Heart left ventricle (tissue), 13 donors: ENCODE measurements around the gene TRMT11.

Experiments
- POLR2A ChIP-seq, 2 donors: fragments of 450-650 bp; IDR thresholded peaks; one replicate each; pipeline ENCODE4 v1.6.1; 2017; ENCODE audit warnings: antibody characterized with exemption in 2 of 2, mild to moderate bottlenecking in 2 of 2, moderate library complexity in 2 of 2
- TF ChIP-seq, protein P1 (sequence below), 12 donors: fragments of 200-600 bp; sonication (generic) in 4 of 12; IDR thresholded peaks; one replicate each; pipeline versions ENCODE4 v1.5.0 to v1.8.0; 2018 to 2022; ENCODE audit warnings: antibody characterized with exemption in 12 of 12, mild to moderate bottlenecking in 5 of 12
- donor health status: ischemic (EF 13 %, LVEDD 7.1; RV severe dilation, severe dysfunction).
- donor health status: DM: no; HTN: yes; CAD: no.
- donor health status: DM: no; HTN: no; CAD: no.
- donor health status: ischemic (EF 25% LVEDD 6.9; RV normal size, moderate dysfunction).
- donor health status: ischemic (EF 25% LVEDD 5.7; RV mildly dilated, moderate dysfunction).
- donor health status: ischemic (EF 35%, LVEDD 5.7; RV mildly dilated, moderate dysfunction).
- donor health status: nonischemic (EF 11% LVEDD 7.7; RV severe dilation, severe dysfunction).
- donor health status: DM: yes; HTN: yes; CAD: no.
- donor health status: PGD.
- donor health status: ischemic (EF 29% LVEDD 5.4; RV normal size, mild dysfunction).
- donor health status: nonischemic (EF 23%, LVEDD 6.1; RV moderate dilation, normal function).

DNA sequence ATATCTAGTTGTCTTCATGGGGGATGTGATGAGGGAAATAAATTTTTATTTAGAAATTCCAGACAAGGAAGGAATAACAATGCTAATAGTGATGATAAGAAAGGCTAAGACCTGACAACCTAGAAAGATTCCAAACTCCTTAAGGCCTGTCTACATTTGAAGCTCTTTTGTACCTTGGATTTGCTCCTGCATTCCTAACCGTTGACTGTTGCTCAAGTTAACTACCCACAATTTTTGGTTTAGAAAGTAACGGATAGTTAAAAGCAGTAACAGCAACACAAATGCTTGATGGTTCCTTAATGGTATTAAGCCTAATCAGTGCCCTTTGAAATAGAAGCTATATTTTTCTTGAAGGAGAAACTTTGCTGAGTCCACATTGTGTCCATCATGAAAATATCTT, 52.9 kb downstream of the TRMT11 start:
- TF ChIP-seq, protein P1, sequence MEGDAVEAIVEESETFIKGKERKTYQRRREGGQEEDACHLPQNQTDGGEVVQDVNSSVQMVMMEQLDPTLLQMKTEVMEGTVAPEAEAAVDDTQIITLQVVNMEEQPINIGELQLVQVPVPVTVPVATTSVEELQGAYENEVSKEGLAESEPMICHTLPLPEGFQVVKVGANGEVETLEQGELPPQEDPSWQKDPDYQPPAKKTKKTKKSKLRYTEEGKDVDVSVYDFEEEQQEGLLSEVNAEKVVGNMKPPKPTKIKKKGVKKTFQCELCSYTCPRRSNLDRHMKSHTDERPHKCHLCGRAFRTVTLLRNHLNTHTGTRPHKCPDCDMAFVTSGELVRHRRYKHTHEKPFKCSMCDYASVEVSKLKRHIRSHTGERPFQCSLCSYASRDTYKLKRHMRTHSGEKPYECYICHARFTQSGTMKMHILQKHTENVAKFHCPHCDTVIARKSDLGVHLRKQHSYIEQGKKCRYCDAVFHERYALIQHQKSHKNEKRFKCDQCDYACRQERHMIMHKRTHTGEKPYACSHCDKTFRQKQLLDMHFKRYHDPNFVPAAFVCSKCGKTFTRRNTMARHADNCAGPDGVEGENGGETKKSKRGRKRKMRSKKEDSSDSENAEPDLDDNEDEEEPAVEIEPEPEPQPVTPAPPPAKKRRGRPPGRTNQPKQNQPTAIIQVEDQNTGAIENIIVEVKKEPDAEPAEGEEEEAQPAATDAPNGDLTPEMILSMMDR (IDR thresholded peaks at IDR 0.05): no peak
- no peak for TF ChIP-seq POLR2A (IDR thresholded peaks at IDR 0.05)
